ENCODE results near the gene CCDC122. TPM values are rescaled to one million over a fixed set of nuclear protein-coding genes. Genes with fewer than 3 reads are reported as not detected.

The CCDC122 gene
- total RNA-seq, 1 experiment from 2014 or later, result 10.5 TPM

DNA sequence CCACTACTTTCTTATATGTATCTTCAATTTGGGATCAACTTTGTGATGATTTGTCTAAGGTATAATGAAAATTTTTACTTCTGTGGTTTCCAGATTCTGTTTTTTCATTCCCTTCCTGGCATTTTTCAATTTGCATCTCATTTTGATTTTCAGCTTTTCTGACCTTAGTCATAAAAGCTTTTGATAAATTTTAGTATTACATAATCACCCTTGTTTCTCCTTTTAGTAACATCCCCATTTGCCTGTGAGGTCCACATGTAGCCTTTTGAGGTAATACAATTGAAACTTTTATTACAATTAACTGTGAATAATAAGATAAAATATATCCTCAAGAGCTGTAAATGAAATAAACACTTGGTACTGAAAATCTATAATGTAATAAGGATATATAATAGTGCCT lies 31.3 kb upstream of the CCDC122 start:
- ChIA-PET CTCF (interaction anchor here (0.7 to 1.6 kb wide), 3 partner anchors 16 to 1452 kb away, joined by 3 to 4 read pairs (median 3); no protein-coding TSS in a partner anchor), POLR2A (interaction anchor here (0.7 kb wide), 1 partner anchor 70 kb away, joined by 4 read pairs; no protein-coding TSS in a partner anchor)
- no peaks in the 10 kb centered on the region for H3K9me3 Mint-ChIP-seq
- DNase-seq (ENCODE audit: low spot score) (no peak), ATAC-seq (no peak)
- H3K27me3 Mint-ChIP-seq (ENCODE audit: low read depth), result no peaks in the 10 kb centered on the region
- H3K27ac Mint-ChIP-seq, result no peak overlapping the region
- no peak overlapping the region for H3K4me3 Mint-ChIP-seq
- no peak for TF ChIP-seq ZNF425 (CRISPR knock-in tag; conservative IDR thresholded peaks at IDR 0.05)
- no peak for TF ChIP-seq ESRRA (CRISPR knock-in tag; IDR thresholded peaks at IDR 0.05; ENCODE audit: borderline replicate concordance)
- no peak for TF ChIP-seq STAT6 (CRISPR knock-in tag; conservative IDR thresholded peaks at IDR 0.05; ENCODE audit: low read depth)
- TF ChIP-seq ATF1 (CRISPR knock-in tag; IDR thresholded peaks at IDR 0.05), result no peak
- no peak for TF ChIP-seq ZNF121 (CRISPR knock-in tag; IDR thresholded peaks at IDR 0.05)
- no peak for TF ChIP-seq ZBTB21 (CRISPR knock-in tag; IDR thresholded peaks at IDR 0.05; ENCODE audit: borderline replicate concordance)
- TF ChIP-seq ELF4 (CRISPR knock-in tag; IDR thresholded peaks at IDR 0.05; ENCODE audit: low read depth), result no peak
- TF ChIP-seq IRF2 (CRISPR knock-in tag; IDR thresholded peaks at IDR 0.05; ENCODE audit: borderline replicate concordance, low read depth), result no peak
- TF ChIP-seq NFATC4 (CRISPR knock-in tag; IDR thresholded peaks at IDR 0.05), result no peak
- no peak for TF ChIP-seq PREB (CRISPR knock-in tag; IDR thresholded peaks at IDR 0.05; ENCODE audit: borderline replicate concordance)
- TF ChIP-seq, protein P1, sequence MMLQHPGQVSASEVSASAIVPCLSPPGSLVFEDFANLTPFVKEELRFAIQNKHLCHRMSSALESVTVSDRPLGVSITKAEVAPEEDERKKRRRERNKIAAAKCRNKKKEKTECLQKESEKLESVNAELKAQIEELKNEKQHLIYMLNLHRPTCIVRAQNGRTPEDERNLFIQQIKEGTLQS (CRISPR knock-in tag; conservative IDR thresholded peaks at IDR 0.05), result no peak
- TF ChIP-seq ARID4B (CRISPR knock-in tag; IDR thresholded peaks at IDR 0.05; ENCODE audit: borderline replicate concordance), result no peak
- no peak for TF ChIP-seq AFF4 (CRISPR knock-in tag; IDR thresholded peaks at IDR 0.05; ENCODE audit: borderline replicate concordance)
- no peak for TF ChIP-seq NFYB (CRISPR knock-in tag; conservative IDR thresholded peaks at IDR 0.05; ENCODE audit: low read depth)
- no peak for TF ChIP-seq CREM (CRISPR knock-in tag; IDR thresholded peaks at IDR 0.05)
- no peak for TF ChIP-seq SOX15 (CRISPR knock-in tag; IDR thresholded peaks at IDR 0.05)
- no peaks in the 10 kb centered on the region for H3K36me3 Mint-ChIP-seq
- H3K4me1 Mint-ChIP-seq, result no peaks in the 10 kb centered on the region

Data from WTC11 (cell line).